H9 (cell line): ENCODE data around the gene LTB4R. TPM values are rescaled to one million over a fixed set of nuclear protein-coding genes. Genes with fewer than 3 reads are reported as not detected.

ENCODE experiments used
- DNase-seq: peaks from one replicate; pipeline ENCODE4 v3.0.0-alpha.2; 2017
- H2AFZ ChIP-seq: one replicate; pipeline ENCODE4 v1.6.1; 2013; ENCODE audit warnings: mild to moderate bottlenecking, low read length, control low read depth, moderate library complexity
- H2AK5ac ChIP-seq: 2 replicates; pipeline ENCODE4 v1.6.1; 2013; ENCODE audit warnings: low read length, control low read depth, mixed read lengths; ENCODE audit not compliant: insufficient read length
- H2BK120ac ChIP-seq: one replicate; pipeline ENCODE4 v1.6.1; 2013; ENCODE audit warnings: low read depth, mild to moderate bottlenecking, low read length, control low read depth, inconsistent platforms; ENCODE audit not compliant: poor library complexity, severe bottlenecking
- H2BK12ac ChIP-seq: 2 replicates; pipeline ENCODE4 v1.6.1; 2013; ENCODE audit warnings: low read length, control low read depth, mixed read lengths, low read depth; ENCODE audit not compliant: insufficient read length
- H2BK15ac ChIP-seq: 2 replicates; pipeline ENCODE4 v1.6.1; 2013; ENCODE audit warnings: low read depth, low read length, control low read depth
- H2BK20ac ChIP-seq: one replicate; pipeline ENCODE4 v1.6.1; 2013; ENCODE audit warnings: low read depth, mild to moderate bottlenecking, low read length, control low read depth, inconsistent platforms; ENCODE audit not compliant: poor library complexity, severe bottlenecking
- H2BK5ac ChIP-seq: 2 replicates; pipeline ENCODE4 v1.6.1; 2013; ENCODE audit warnings: low read length, control low read depth, mixed read lengths; ENCODE audit not compliant: insufficient read length
- H3K14ac ChIP-seq: 2 replicates; pipeline ENCODE4 v1.6.1; 2013; ENCODE audit warnings: low read length, control low read depth; ENCODE audit not compliant: insufficient read depth
- H3K18ac ChIP-seq: 2 replicates; pipeline ENCODE4 v1.6.1; 2013; ENCODE audit warnings: low read depth, mild to moderate bottlenecking, mixed read lengths, low read length, control low read depth; ENCODE audit not compliant: insufficient read length
- H3K23ac ChIP-seq: 2 replicates; pipeline ENCODE4 v1.6.1; 2013; ENCODE audit warnings: low read length, control low read depth, mixed read lengths, low read depth; ENCODE audit not compliant: insufficient read length
- H3K23me2 ChIP-seq: 2 replicates; pipeline ENCODE4 v1.6.1; 2013; ENCODE audit warnings: low read depth, mild to moderate bottlenecking, mixed read lengths, low read length, control low read depth; ENCODE audit not compliant: insufficient read length, poor library complexity, severe bottlenecking
- H3K27ac ChIP-seq: 2 replicates; pipeline ENCODE4 v1.5.1; 2013; ENCODE audit warnings: low read length, control low read depth, mixed read lengths, low read depth; ENCODE audit not compliant: insufficient read length
- H3K27me3 ChIP-seq: 2 replicates; pipeline ENCODE4 v1.6.1; 2013; ENCODE audit warnings: low read length, control low read depth, inconsistent platforms; ENCODE audit not compliant: insufficient read depth
- H3K4ac ChIP-seq: 2 replicates; pipeline ENCODE4 v1.6.1; 2013; ENCODE audit warnings: low read depth, mild to moderate bottlenecking, control low read depth, inconsistent platforms, low read length, moderate library complexity
- H3K4me1 ChIP-seq: 2 replicates; pipeline ENCODE4 v1.6.1; 2013; ENCODE audit warnings: low read length, control low read depth, inconsistent platforms; ENCODE audit not compliant: insufficient read depth
- H3K4me2 ChIP-seq: 2 replicates; pipeline ENCODE4 v1.6.1; 2013; ENCODE audit warnings: low read length, control low read depth, mixed read lengths; ENCODE audit not compliant: insufficient read length, insufficient read depth
- H3K56ac ChIP-seq: 2 replicates; pipeline ENCODE4 v1.6.1; 2013; ENCODE audit warnings: low read depth, mild to moderate bottlenecking, mixed read lengths, low read length, control low read depth; ENCODE audit not compliant: insufficient read length
- H3K79me1 ChIP-seq: 2 replicates; pipeline ENCODE4 v1.6.1; 2013; ENCODE audit warnings: low read depth, mild to moderate bottlenecking, moderate library complexity, low read length, control low read depth, inconsistent platforms; ENCODE audit not compliant: insufficient read depth, poor library complexity, severe bottlenecking
- H3K79me2 ChIP-seq: 2 replicates; pipeline ENCODE4 v1.6.1; 2013; ENCODE audit warnings: low read length, control low read depth, inconsistent platforms; ENCODE audit not compliant: insufficient read depth
- H3K9ac ChIP-seq: 2 replicates; pipeline ENCODE4 v1.6.1; 2013; ENCODE audit warnings: low read length, control low read depth, mixed read lengths; ENCODE audit not compliant: insufficient read length; ENCODE audit errors: extremely low read depth
- H3K9me3 ChIP-seq: one replicate; pipeline ENCODE4 v1.6.1; 2013; ENCODE audit warnings: low read depth, low read length, inconsistent platforms; ENCODE audit not compliant: control insufficient read depth
- H3T11ph ChIP-seq: one replicate; pipeline ENCODE4 v1.6.1; 2013; ENCODE audit warnings: mild to moderate bottlenecking, low read length, control low read depth, inconsistent platforms
- H4K20me1 ChIP-seq: one replicate; pipeline ENCODE4 v1.6.1; 2013; ENCODE audit not compliant: control insufficient read depth, insufficient read length, insufficient read depth
- H4K5ac ChIP-seq: 2 replicates; pipeline ENCODE4 v1.6.1; 2013; ENCODE audit warnings: low read depth, mild to moderate bottlenecking, mixed read lengths, low read length, control low read depth; ENCODE audit not compliant: insufficient read length
- H4K8ac ChIP-seq: replicated peaks from 2 replicates; pipeline ENCODE4 v1.6.1; 2013; ENCODE audit warnings: low read length, control low read depth, mixed read lengths, low read depth; ENCODE audit not compliant: insufficient read length
- H4K91ac ChIP-seq: 2 replicates; pipeline ENCODE4 v1.6.1; 2013; ENCODE audit warnings: low read depth, mild to moderate bottlenecking, moderate library complexity, mixed read lengths, low read length, control low read depth; ENCODE audit not compliant: insufficient read length
- H3K27ac Mint-ChIP-seq, 3 experiments: 2 replicates in 2 of 3; 3 replicates in 1 of 3; pipeline ENCODE4 v1.8.0; 2020 to 2021; ENCODE audit warnings: mixed read lengths in 3 of 3, mild to moderate bottlenecking in 1 of 3, moderate library complexity in 1 of 3
- H3K27me3 Mint-ChIP-seq: 2 replicates; pipeline ENCODE4 v1.8.0; 2021; ENCODE audit warnings: low read depth, mild to moderate bottlenecking, moderate library complexity, mixed read lengths
- H3K36me3 Mint-ChIP-seq, 3 experiments: 2 replicates in 2 of 3; 3 replicates in 1 of 3; pipeline ENCODE4 v1.8.0; 2020 to 2021; ENCODE audit warnings: low read depth in 3 of 3, mixed read lengths in 3 of 3; ENCODE audit not compliant: insufficient read depth in 1 of 3
- H3K4me1 Mint-ChIP-seq, 2 experiments: 2 replicates each; pipeline ENCODE4 v1.8.0; 2020; ENCODE audit warnings: mixed read lengths in 2 of 2
- H3K4me3 Mint-ChIP-seq, 2 experiments: 2 replicates in 1 of 2; 3 replicates in 1 of 2; pipeline ENCODE4 v1.8.0; 2020 to 2021; ENCODE audit warnings: mild to moderate bottlenecking in 2 of 2, mixed read lengths in 2 of 2, moderate library complexity in 1 of 2
- H3K9me3 Mint-ChIP-seq, 2 experiments: 2 replicates in 1 of 2; 3 replicates in 1 of 2; pipeline ENCODE4 v1.8.0; 2020; ENCODE audit warnings: mild to moderate bottlenecking in 2 of 2, mixed read lengths in 2 of 2, moderate library complexity in 1 of 2
- WGBS: extraction: QIAGEN DNeasy Blood & Tissue Kit; methylation state at CpG from one replicate; pipeline ENCODE4 v1.1.7; 2013; ENCODE audit warnings: missing lambda C conversion rate, low lambda C conversion rate, mixed read lengths; ENCODE audit not compliant: insufficient read length; ENCODE audit errors: extremely low coverage; 5-methylcytosine and 5-hydroxymethylcytosine counted together
- total RNA-seq: library from RNA; stranded (reverse); gene quantifications from 2 replicates; pipeline ENCODE4 v1.2.1, GENCODE V29; 2021
- TF ChIP-seq, protein P1 (sequence below): fragments of 200-600 bp; sonication (generic); conservative IDR thresholded peaks from 3 replicates; pipeline ENCODE4 v1.8.0; 2021; ENCODE audit warnings: antibody characterized with exemption, mild to moderate bottlenecking

LTB4R gene
- total RNA-seq, 1 experiment from 2014 or later, result 8.9 TPM

DNA sequence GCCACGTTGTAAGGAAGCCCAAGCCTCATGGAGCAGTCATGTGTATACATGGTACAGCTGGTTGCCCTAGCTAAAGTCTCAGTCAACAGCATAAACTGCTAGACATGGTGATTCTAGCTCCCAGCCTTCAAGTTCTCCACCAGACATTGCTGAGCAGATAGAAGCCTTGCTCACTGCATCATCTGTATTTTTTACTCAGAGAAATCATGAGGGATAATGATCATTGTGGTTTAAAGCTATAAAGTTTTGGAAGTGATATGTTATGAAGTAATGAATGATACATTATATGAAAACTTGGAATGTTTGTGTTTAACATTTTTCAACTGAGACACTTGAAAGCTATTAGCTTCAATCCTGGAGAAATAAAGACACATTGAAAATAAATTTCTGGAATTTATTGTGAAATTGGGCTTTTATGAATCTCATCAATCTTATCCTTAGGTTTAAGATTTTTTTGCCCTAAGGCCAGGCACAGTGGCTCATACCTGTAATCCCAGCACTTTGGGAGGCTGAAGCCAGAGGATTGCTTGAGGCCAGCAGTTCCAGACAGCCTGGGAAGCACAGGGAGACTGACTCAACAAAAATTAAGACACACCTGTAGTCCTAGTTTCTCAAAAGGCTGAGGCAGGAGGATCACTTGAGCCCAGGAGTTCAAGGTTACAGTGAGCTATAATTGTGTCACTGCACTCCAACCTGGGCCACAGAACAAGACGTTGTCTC, 51.1 kb downstream of the LTB4R start:
- no peak overlapping the region for H2AFZ ChIP-seq
- no peak overlapping the region for H2BK5ac ChIP-seq
- no peak for DNase-seq
- no peaks in the 10 kb centered on the region for H3K79me2 ChIP-seq
- H3K9me3 Mint-ChIP-seq, result no peaks in the 10 kb centered on the region
- H2BK120ac ChIP-seq, result no peak overlapping the region
- H3K36me3 Mint-ChIP-seq, result no peaks in the 10 kb centered on the region
- TF ChIP-seq, protein P1, sequence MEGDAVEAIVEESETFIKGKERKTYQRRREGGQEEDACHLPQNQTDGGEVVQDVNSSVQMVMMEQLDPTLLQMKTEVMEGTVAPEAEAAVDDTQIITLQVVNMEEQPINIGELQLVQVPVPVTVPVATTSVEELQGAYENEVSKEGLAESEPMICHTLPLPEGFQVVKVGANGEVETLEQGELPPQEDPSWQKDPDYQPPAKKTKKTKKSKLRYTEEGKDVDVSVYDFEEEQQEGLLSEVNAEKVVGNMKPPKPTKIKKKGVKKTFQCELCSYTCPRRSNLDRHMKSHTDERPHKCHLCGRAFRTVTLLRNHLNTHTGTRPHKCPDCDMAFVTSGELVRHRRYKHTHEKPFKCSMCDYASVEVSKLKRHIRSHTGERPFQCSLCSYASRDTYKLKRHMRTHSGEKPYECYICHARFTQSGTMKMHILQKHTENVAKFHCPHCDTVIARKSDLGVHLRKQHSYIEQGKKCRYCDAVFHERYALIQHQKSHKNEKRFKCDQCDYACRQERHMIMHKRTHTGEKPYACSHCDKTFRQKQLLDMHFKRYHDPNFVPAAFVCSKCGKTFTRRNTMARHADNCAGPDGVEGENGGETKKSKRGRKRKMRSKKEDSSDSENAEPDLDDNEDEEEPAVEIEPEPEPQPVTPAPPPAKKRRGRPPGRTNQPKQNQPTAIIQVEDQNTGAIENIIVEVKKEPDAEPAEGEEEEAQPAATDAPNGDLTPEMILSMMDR, result no peak
- H3K9me3 ChIP-seq, result no peaks in the 10 kb centered on the region
- H3K18ac ChIP-seq, result no peak overlapping the region
- H3K4me2 ChIP-seq, result no peak overlapping the region
- H3K9ac ChIP-seq, result no peak overlapping the region
- no peak overlapping the region for H4K5ac ChIP-seq
- H3K4me3 Mint-ChIP-seq, result no peak overlapping the region
- H3K27ac ChIP-seq, result no peak overlapping the region
- H2BK20ac ChIP-seq, result no peak overlapping the region
- H3K4me1 ChIP-seq, result no peaks in the 10 kb centered on the region
- H2BK15ac ChIP-seq, result no peak overlapping the region
- H3K23me2 ChIP-seq, result peaks cover 8% of the 10 kb centered on the region
- WGBS, result no CpG with 5 or more reads among the region's 2 CpGs
- no peak overlapping the region for H3K14ac ChIP-seq
- H2AK5ac ChIP-seq, result no peak overlapping the region
- peaks cover 62% of the 10 kb centered on the region for H3K27me3 Mint-ChIP-seq
- H3K27me3 ChIP-seq, result no peaks in the 10 kb centered on the region; the same call in 1 of the 2 replicates
- H3K27ac Mint-ChIP-seq, result no peak overlapping the region
- no peak overlapping the region for H3T11ph ChIP-seq
- H3K56ac ChIP-seq, result no peak overlapping the region
- no peak overlapping the region for H4K91ac ChIP-seq
- H2BK12ac ChIP-seq, result no peak overlapping the region
- no peak overlapping the region for H3K23ac ChIP-seq
- no peaks in the 10 kb centered on the region for H4K20me1 ChIP-seq
- H3K79me1 ChIP-seq, result no peaks in the 10 kb centered on the region
- H3K4ac ChIP-seq, result no peak overlapping the region
- H3K4me1 Mint-ChIP-seq, result peaks cover 10 to 12% of the 10 kb centered on the region in 2 experiments
- no peak overlapping the region for H4K8ac ChIP-seq
